HCT116 (cell line): ENCODE measurements around the gene NSRP1. TPM values are rescaled to one million over a fixed set of nuclear protein-coding genes. Genes with fewer than 3 reads are reported as not detected.
A peak's percentile ranks its signal among the peaks of the same experiment; 100 is the strongest.

Experiments
- ATAC-seq: fragments of 200-7000 bp; cut with Tn5 transposase; 2 replicates; pipeline ENCODE4 v1.9.1; 2020; ENCODE audit warnings: mild to moderate bottlenecking, moderate library complexity
- BruUV-seq: library from RNA; stranded (reverse); fragments of 400-500 nt; replicated peaks from 2 replicates; lab custom pipeline; 2021; lab: Mats Ljungman, UMichigan
- CTCF ChIA-PET: fragments of 300-600 bp; sonication (Branson Sonifier 250); formaldehyde crosslinking; loops from one replicate; lab custom pipeline; 2021; ENCODE audit warnings: antibody characterized with exemption; lab: Charles Lee
- POLR2A ChIA-PET: fragments of 300-600, 350-600 bp; sonication (Branson Sonifier 250); formaldehyde crosslinking; loops from one replicate; lab custom pipeline; 2021; ENCODE audit warnings: antibody characterized with exemption; lab: Charles Lee
- RAD21 ChIA-PET, 2 experiments: fragments of 300-600 bp; sonication (Branson Sonifier 250); formaldehyde crosslinking; loops; one replicate each; lab custom pipeline; 2023; ENCODE audit warnings: low total read pairs in 2 of 2; ENCODE audit not compliant: uncharacterized antibody in 2 of 2, unreplicated experiment in 2 of 2, low non-redundant PET in 1 of 2; lab: Charles Lee
- DNase-seq: peaks from one replicate; pipeline ENCODE4 v3.0.0-alpha.2; 2010; ENCODE audit warnings: low read depth, low spot score
- H2AFZ ChIP-seq: fragments of 200-600 bp; shearing (Covaris generic), sonication (generic); 2 replicates; pipeline ENCODE4 v1.6.1; 2017; ENCODE audit warnings: low read depth, mixed run types, mixed read lengths, antibody characterized with exemption, low read length; ENCODE audit not compliant: poor library complexity, severe bottlenecking
- H3K27ac ChIP-seq: 2 replicates; pipeline ENCODE4 v1.5.1; 2012; ENCODE audit warnings: low read depth, low read length
- H3K27me3 ChIP-seq: fragments of 200-600 bp; sonication (generic); 2 replicates; pipeline ENCODE4 v1.6.1; 2016; ENCODE audit warnings: mixed run types, low read length, mixed read lengths; ENCODE audit not compliant: insufficient read depth
- H3K36me3 ChIP-seq, 2 experiments: fragments of 200-500 bp in 1 of 2; fragments of 200-600 bp in 1 of 2; sonication (Bioruptor generic) in 1 of 2; sonication (generic) in 1 of 2; 2 replicates each; pipeline versions ENCODE4 v1.5.1 to v1.6.1; 2014 to 2016; ENCODE audit warnings: low read length in 2 of 2, inconsistent platforms in 1 of 2, mixed read lengths in 1 of 2, mixed run types in 1 of 2; ENCODE audit not compliant: insufficient read depth in 2 of 2, control insufficient read depth in 1 of 2
- H3K4me1 ChIP-seq, 2 experiments: fragments of 200-600 bp in 1 of 2; sonication (generic) in 1 of 2; 2 replicates each; pipeline versions ENCODE4 v1.5.1 to v1.6.1; 2012 to 2017; ENCODE audit warnings: low read length in 2 of 2, inconsistent platforms in 1 of 2, mild to moderate bottlenecking in 1 of 2, mixed read lengths in 1 of 2, mixed run types in 1 of 2, moderate library complexity in 1 of 2; ENCODE audit not compliant: insufficient read depth in 2 of 2, control insufficient read depth in 1 of 2
- H3K4me2 ChIP-seq: fragments of 200-600 bp; sonication (generic); 2 replicates; pipeline ENCODE4 v1.6.1; 2017; ENCODE audit warnings: mixed run types, low read length, mixed read lengths
- H3K4me3 ChIP-seq, 2 experiments: fragments of 200-600 bp in 1 of 2; sonication (generic) in 1 of 2; replicated peaks in 1 of 2; 2 replicates each; pipeline ENCODE4 v1.5.1; 2011 to 2016; ENCODE audit warnings: low read length in 2 of 2, control low read depth in 1 of 2, low read depth in 1 of 2, mild to moderate bottlenecking in 1 of 2, mixed read lengths in 1 of 2, mixed run types in 1 of 2
- H3K79me2 ChIP-seq: fragments of 200-600 bp; sonication (generic); 2 replicates; pipeline ENCODE4 v1.6.1; 2017; ENCODE audit warnings: mild to moderate bottlenecking, mixed run types, low read length, moderate library complexity, mixed read lengths; ENCODE audit not compliant: insufficient read depth
- H3K9ac ChIP-seq: fragments of 200-600 bp; sonication (generic); 2 replicates; pipeline ENCODE4 v1.6.1; 2016; ENCODE audit warnings: low read length, mixed read lengths
- H3K9me2 ChIP-seq: fragments of 200-600 bp; sonication (generic), shearing (Covaris generic); 2 replicates; pipeline ENCODE4 v1.6.1; 2017; ENCODE audit warnings: mixed run types, mild to moderate bottlenecking, moderate library complexity; ENCODE audit not compliant: insufficient read depth
- H3K9me3 ChIP-seq, 2 experiments: fragments of 200-500 bp in 1 of 2; fragments of 200-600 bp in 1 of 2; sonication (Bioruptor generic) in 1 of 2; sonication (generic) in 1 of 2; 2 replicates each; pipeline ENCODE4 v1.6.1; 2014 to 2017; ENCODE audit warnings: low read length in 2 of 2, mixed read lengths in 2 of 2, inconsistent platforms in 1 of 2, low read depth in 1 of 2, mild to moderate bottlenecking in 1 of 2, mixed run types in 1 of 2, moderate library complexity in 1 of 2; ENCODE audit not compliant: control insufficient read depth in 1 of 2, insufficient read depth in 1 of 2
- H4K20me1 ChIP-seq: fragments of 200-600 bp; sonication (generic), shearing (Covaris generic); 2 replicates; pipeline ENCODE4 v1.6.1; 2017; ENCODE audit warnings: mixed run types, mild to moderate bottlenecking, moderate library complexity; ENCODE audit not compliant: insufficient read depth
- EGR1 ChIP-seq: IDR thresholded peaks from 2 replicates; pipeline ENCODE4 v1.6.1; 2012; ENCODE audit warnings: low read depth
- JUND ChIP-seq: IDR thresholded peaks from 2 replicates; pipeline ENCODE4 v1.6.1; 2012
- POLR2AphosphoS5 ChIP-seq: IDR thresholded peaks from 2 replicates; pipeline ENCODE4 v1.6.1; 2011; ENCODE audit warnings: mild to moderate bottlenecking, low read depth, low read length, moderate library complexity
- ZBTB33 ChIP-seq: IDR thresholded peaks from 2 replicates; pipeline ENCODE4 v1.6.1; 2011; ENCODE audit warnings: mild to moderate bottlenecking, low read length, moderate library complexity; ENCODE audit not compliant: insufficient replicate concordance; ENCODE audit errors: extremely low read depth
- ZNF274 ChIP-seq: fragments of 200-500 bp; sonication (Bioruptor generic); IDR thresholded peaks from 2 replicates; pipeline ENCODE4 v1.6.1; 2014; ENCODE audit warnings: mild to moderate bottlenecking, low read depth, low read length, inconsistent platforms
- intact Hi-C: fragments of 100-400 bp; cut with micrococcal nuclease; formaldehyde crosslinking; loops from 2 replicates; pipeline ENCODE4 v1.10.0; 2022
- microRNA counts: library from miRNA; unstranded; fragments of <30 nt; microRNA quantifications from one replicate; lab custom pipeline; 2015
- microRNA-seq: library from miRNA; unstranded; fragments of <30 nt; microRNA quantifications from one replicate; pipeline ENCODE4, GENCODE V29; 2016; ENCODE audit warnings: borderline number of aligned reads
- total RNA-seq: library from RNA; stranded (reverse); gene quantifications from one replicate; pipeline ENCODE4 v1.2.1, GENCODE V29; 2021; ENCODE audit not compliant: unreplicated experiment

NSRP1 gene
- total RNA-seq, 1 experiment from 2014 or later, result 24.9 TPM

GRCh38 chr17:30235386-30236296, 119.0 kb downstream of the NSRP1 start, which contains the start of gene SLC6A4:
Gene SLC6A4, minus strand, starts transcription at chr17:30235697. Its CDS starts 13,739 bp downstream, at chr17:30221958.
- CTCF ChIA-PET, result interaction anchor here (1.5 to 2.8 kb wide), 2 partner anchors 101 to 131 kb away, joined by 4 to 30 read pairs; no protein-coding TSS in a partner anchor
- POLR2A ChIA-PET, result no interaction called here
- no peak for DNase-seq
- Histone ChIP-seq H3K4me2 (peak within 1 kb of the TSS; percentile 56; the same call in 1 of the 2 replicates), H3K27me3 (peaks cover 26% of the 10 kb centered on the region; the same call in 1 of the 2 replicates)
- no peak for ATAC-seq
- TF ChIP-seq POLR2AphosphoS5 (no peak), JUND (no peak), ZBTB33 (no peak), ZNF274 (no peak), EGR1 (no peak)
- TF ChIP-seq, all 23 proteins: peak for 0
- intact Hi-C loops, result loop anchor here (1.0 kb wide), 1 partner anchor 131 kb away; no protein-coding TSS in a partner anchor
- BruUV-seq, result no TSS peak
- Histone ChIP-seq H3K9ac (no peak within 1 kb of the TSS), H3K36me3 (no peaks in the 10 kb centered on the region), H3K9me3 (peaks cover 0 to 3% of the 10 kb centered on the region in 2 experiments; a peak in 1 of 4 replicates), H2AFZ (peak within 1 kb of the TSS; percentile 89), H4K20me1 (no peaks in the 10 kb centered on the region), H3K4me3 (no peak within 1 kb of the TSS), H3K4me1 (peaks cover 0 to 3% of the 10 kb centered on the region in 2 experiments; a peak in 1 of 4 replicates), H3K27ac (no peak within 1 kb of the TSS), H3K79me2 (no peaks in the 10 kb centered on the region), H3K9me2 (no peaks in the 10 kb centered on the region)
- RAD21 ChIA-PET, result no interaction called here

MicroRNA genes within 50 kb of the gene (microRNA counts, 767-probe panel; counts per million panel counts)
- not detected for microRNA hsa-miR-3184-5p (lab: Ali Mortazavi, UCI)
- not detected for microRNA hsa-miR-423-3p (lab: Ali Mortazavi, UCI)
- not detected for microRNA hsa-miR-423-5p (lab: Ali Mortazavi, UCI)

Small RNA genes within 50 kb of the gene (microRNA-seq; reads per million reads assigned to microRNA genes)
- gene MIR423, result not detected

Other genes with a start within 250 kb of the NSRP1 start
- 17.0 TPM for gene SSH2, start 186.6 kb upstream of the NSRP1 start, total RNA-seq
- gene EFCAB5, start 175.2 kb upstream of the NSRP1 start, total RNA-seq, result 0.17 TPM
- gene SLC6A4, start 118.9 kb downstream of the NSRP1 start, total RNA-seq, result 0.30 TPM
- gene BLMH, start 175.1 kb downstream of the NSRP1 start, total RNA-seq, result 51.2 TPM
- gene TMIGD1, start 217.2 kb downstream of the NSRP1 start, total RNA-seq, result not detected